HPDE6-E6E7 (cell line): ENCODE measurements around the gene CMPK2.

Experiments
- DNase-seq: peaks from one replicate; pipeline ENCODE4 v3.0.0; 2011; ENCODE audit warnings: missing footprints; ENCODE audit errors: extremely low spot score

CMPK2 gene

DNA sequence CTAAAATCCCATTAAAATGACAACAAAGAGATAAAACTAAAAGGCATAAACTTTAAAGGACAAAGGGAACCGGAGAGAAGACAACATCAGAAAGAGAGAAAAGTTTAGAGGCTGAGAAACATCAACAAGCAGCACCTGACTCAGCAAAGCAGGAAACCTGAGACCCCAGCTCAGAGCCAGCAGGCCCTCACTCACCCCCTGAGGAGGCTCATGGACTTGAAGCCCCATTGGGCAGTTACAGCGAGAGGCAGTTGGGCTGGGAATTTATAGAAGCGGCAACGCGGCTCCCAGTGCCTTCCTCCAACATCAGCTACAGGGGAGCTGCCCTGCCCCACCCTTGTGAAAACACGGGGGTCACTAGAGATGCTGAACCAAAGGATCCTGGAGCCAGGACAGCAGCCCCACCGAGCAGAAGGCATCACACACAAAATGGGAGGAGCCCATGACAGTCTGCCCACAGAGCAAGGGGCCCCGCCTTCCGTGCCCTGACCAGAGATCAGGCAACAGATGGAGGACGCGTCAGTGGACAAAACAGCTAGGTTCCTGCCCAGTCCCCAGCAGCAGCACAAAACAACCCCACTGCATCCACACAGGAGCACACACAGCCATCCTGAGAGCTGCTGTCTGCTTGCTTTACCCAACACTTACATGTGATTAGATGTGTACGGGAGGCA is 52.7 kb downstream of the CMPK2 start:
- no peak for DNase-seq

DNA sequence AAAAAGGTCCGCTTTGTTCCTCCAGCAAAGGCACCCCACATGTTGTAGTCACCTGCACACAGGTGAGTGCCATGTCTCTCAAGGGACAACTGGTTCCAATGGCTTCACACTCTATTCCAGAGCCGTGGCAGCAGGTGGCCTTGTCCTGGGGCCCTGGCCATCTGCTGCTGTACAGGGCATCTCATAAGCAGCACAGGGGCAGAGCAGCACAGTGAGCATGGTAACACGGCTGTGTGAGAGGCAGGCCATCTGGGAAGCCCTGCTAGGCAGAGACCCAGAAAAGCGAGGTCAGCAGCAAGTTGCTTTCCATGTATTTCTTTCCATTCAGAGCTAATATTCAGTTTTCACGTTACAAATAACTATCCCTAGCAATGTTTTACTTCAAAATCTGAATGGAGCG is 54.7 kb downstream of the CMPK2 start:
- no peak for DNase-seq

DNA sequence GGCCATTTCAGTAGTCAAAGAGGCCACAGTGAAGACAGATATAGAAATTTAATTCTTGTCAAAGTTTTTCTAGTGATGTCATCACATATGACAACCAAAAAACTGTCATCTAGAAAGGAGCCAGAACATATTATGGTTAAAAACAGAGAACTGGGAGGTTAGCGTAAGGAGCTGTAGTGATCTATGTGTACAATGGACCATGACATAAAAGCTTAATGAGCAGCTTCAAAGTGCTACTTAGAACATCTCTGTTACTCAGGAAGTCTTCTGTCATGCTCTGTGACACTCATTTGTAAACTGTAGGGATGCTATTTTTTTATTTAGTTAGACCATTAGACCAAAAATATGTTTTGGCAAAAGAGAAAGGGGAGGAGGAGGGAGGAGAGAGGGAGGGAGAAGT is 57.3 kb downstream of the CMPK2 start:
- no peak for DNase-seq

DNA sequence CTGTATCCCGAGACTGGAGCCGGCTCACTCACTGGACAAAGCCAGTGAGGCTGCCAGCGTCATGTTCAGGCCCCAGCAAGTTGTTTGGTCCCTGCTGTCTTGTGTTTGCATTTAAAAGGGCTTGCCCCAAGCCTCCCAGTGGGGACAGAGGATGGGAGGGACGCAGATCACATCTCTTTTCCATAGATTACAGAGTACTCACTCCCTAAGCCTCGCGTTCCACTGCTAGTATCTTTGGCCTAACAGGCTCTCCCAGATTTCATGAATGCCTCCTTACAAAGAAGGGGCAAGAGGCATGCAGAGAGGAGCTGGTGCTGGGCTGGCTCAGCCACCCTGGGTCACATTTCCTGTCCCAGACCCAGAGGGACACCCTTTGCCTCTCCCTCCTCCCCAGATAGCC is 59.1 kb downstream of the CMPK2 start:
- no peak for DNase-seq

DNA sequence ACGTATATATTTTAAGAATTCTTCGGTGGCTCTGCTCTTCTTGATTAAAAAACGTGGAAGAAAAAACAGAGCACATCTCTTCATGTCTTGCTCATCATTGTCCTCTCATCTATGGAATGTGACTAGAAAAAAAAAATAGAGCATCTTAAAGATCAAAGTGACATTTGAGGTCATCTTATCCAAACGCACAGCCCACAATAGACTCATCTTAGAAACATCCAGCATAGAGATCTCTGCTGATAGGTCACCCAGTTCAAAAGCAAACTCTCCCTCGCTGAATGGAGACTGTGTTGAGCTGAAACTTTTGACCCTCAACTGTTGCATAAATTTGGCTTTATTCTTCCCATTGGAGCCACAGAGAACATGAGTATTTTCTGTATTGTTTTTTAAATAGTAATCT is 65.2 kb downstream of the CMPK2 start:
- no peak for DNase-seq
